ENCODE measurements around the gene KRT2. TPM values are rescaled to one million over a fixed set of nuclear protein-coding genes. Genes with fewer than 3 reads are reported as not detected.

Gene KRT2
- total RNA-seq, 2 experiments from 2014 or later, result not detected

DNA sequence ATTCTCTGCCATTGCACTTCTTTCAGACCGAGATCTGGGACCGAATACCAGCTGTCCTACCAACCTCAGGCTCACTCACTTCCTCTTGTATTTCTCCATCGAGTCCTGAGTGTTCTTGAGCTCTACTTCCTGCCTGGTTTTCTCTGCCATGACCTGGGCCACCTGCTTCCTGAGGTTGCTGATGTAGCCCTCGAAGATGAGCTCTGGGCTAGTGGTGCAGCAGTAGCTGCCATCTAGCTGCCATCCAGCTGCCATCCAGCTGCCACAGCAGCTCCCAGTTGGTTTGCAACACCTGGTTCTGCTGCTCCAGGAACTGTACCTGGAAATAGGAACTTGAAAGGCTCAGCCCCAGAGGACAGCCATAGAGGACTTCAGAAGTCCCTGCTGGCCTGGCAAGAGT lies 18.6 kb downstream of the KRT2 start:
- no peaks in the 10 kb centered on the region for H3K4me1 ChIP-seq (ENCODE audit: insufficient read depth, low read length, poor library complexity, severe bottlenecking)

DNA sequence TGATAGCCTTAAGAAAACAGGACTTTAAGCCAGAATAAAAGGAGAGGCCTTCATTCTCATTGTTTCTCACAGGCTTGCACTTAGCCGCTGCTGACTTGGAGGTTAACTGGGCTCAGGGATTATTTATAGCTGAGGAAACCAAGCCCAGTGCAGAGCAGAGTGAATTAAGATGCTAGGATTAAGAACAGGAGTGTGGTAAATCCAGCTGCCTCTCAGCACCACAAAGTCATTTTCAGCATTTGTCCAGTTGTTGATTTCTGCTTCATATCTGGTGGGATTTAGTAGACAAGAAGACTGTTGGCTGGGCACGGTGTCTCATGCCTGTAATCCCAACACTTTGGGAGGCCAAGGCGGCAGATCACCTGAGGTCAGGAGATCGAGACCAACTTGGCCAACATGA lies 19.4 kb downstream of the KRT2 start:
- intact Hi-C loops (cut with micrococcal nuclease; ENCODE audit: unreplicated experiment), result no loop called here
- TF ChIP-seq, protein P1, sequence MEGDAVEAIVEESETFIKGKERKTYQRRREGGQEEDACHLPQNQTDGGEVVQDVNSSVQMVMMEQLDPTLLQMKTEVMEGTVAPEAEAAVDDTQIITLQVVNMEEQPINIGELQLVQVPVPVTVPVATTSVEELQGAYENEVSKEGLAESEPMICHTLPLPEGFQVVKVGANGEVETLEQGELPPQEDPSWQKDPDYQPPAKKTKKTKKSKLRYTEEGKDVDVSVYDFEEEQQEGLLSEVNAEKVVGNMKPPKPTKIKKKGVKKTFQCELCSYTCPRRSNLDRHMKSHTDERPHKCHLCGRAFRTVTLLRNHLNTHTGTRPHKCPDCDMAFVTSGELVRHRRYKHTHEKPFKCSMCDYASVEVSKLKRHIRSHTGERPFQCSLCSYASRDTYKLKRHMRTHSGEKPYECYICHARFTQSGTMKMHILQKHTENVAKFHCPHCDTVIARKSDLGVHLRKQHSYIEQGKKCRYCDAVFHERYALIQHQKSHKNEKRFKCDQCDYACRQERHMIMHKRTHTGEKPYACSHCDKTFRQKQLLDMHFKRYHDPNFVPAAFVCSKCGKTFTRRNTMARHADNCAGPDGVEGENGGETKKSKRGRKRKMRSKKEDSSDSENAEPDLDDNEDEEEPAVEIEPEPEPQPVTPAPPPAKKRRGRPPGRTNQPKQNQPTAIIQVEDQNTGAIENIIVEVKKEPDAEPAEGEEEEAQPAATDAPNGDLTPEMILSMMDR (conservative IDR thresholded peaks at IDR 0.05; ENCODE audit: low read length), result no peak
- TF ChIP-seq EZH2phosphoT487 (IDR thresholded peaks at IDR 0.05; ENCODE audit: borderline replicate concordance, low read depth, low read length), result no peak
- H2AFZ ChIP-seq (ENCODE audit: low read length), result no peak overlapping the region
- no peak overlapping the region for H3K27ac ChIP-seq (ENCODE audit: low read depth, low read length, poor library complexity, severe bottlenecking)
- BruUV-seq (replicated peaks), result no TSS peak
- H4K20me1 ChIP-seq (ENCODE audit: insufficient read depth, low read length), result no peaks in the 10 kb centered on the region
- no peaks in the 10 kb centered on the region for H3K9me2 ChIP-seq (ENCODE audit: insufficient read depth, low read length)
- H3K4me1 ChIP-seq (ENCODE audit: insufficient read depth, low read length, poor library complexity, severe bottlenecking), result no peaks in the 10 kb centered on the region
- H3K9me3 ChIP-seq (ENCODE audit: low read length), result no peaks in the 10 kb centered on the region
- POLR2A ChIA-PET, result no interaction called here
- no peak overlapping the region for H3K4me3 ChIP-seq (ENCODE audit: low read depth, low read length, poor library complexity, severe bottlenecking)
- CTCF ChIA-PET (ENCODE audit: unreplicated experiment), result no interaction called here
- DNase-seq (ENCODE audit: low spot score), result no peak
- H3K36me3 ChIP-seq (ENCODE audit: insufficient read depth, low read length), result no peaks in the 10 kb centered on the region
- H3K79me2 ChIP-seq (ENCODE audit: insufficient read depth, low read depth, low read length), result no peaks in the 10 kb centered on the region
- H3K4me2 ChIP-seq (ENCODE audit: low read length), result no peak overlapping the region

More for the DNA sequence above, 18.6 kb downstream of the KRT2 start:
- ChIA-PET CTCF (ENCODE audit: unreplicated experiment) (no interaction called here), POLR2A (no interaction called here)
- TF ChIP-seq, protein P1 (conservative IDR thresholded peaks at IDR 0.05; ENCODE audit: low read length), result no peak
- TF ChIP-seq EZH2phosphoT487 (IDR thresholded peaks at IDR 0.05; ENCODE audit: borderline replicate concordance, low read depth, low read length), result no peak
- H3K9me2 ChIP-seq (ENCODE audit: insufficient read depth, low read length), result no peaks in the 10 kb centered on the region
- H3K4me3 ChIP-seq (ENCODE audit: low read depth, low read length, poor library complexity, severe bottlenecking), result no peak overlapping the region
- no peak overlapping the region for H2AFZ ChIP-seq (ENCODE audit: low read length)
- H3K27ac ChIP-seq (ENCODE audit: low read depth, low read length, poor library complexity, severe bottlenecking), result no peak overlapping the region
- H4K20me1 ChIP-seq (ENCODE audit: insufficient read depth, low read length), result no peaks in the 10 kb centered on the region
- H3K36me3 ChIP-seq (ENCODE audit: insufficient read depth, low read length), result no peaks in the 10 kb centered on the region
- DNase-seq (ENCODE audit: low spot score), result peak; percentile 29
- no peak overlapping the region for H3K4me2 ChIP-seq (ENCODE audit: low read length)
- H3K9me3 ChIP-seq (ENCODE audit: low read length), result no peaks in the 10 kb centered on the region
- intact Hi-C loops (cut with micrococcal nuclease; ENCODE audit: unreplicated experiment), result no loop called here
- H3K79me2 ChIP-seq (ENCODE audit: insufficient read depth, low read depth, low read length), result no peaks in the 10 kb centered on the region
- BruUV-seq (replicated peaks), result no TSS peak

DNA sequence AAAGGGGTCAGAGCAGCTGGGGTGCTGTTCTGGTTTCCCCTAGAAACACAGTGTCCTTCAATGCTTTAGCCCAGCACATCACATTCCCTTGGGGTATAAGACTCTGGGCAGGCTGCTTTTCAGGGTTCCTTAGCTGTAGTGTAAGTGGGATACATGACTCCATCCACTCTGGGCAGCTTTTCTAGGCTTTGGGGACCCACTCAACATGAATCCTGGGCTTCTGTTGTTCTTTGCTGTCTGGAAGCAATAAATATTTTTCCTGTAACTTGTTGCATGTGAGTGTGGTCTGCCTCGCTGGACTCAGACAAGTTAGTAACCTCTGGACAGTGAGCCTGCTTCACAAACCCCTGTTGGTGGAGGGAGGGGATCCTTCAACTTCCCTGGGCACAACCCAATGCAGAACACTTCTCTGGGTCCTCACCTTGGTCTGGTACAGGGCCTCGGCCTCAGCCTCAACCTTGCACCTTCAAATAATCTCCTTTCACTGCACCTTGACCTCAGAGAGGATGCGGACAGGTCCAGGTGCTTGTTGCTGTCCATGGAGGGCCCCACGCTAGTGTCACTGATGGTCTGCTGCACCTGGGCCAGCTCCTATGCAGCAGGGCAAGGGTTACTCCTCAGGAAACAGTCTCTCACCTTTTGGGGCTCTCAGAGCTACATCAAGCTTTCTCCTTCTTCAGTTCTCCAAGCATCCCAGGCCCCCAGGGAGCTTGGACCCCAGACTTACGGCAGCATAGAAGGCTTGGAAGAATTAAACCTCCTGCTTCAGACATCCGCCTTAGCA lies 20.1 kb downstream of the KRT2 start:
- intact Hi-C loops (cut with micrococcal nuclease; ENCODE audit: unreplicated experiment), result no loop called here
- ChIA-PET POLR2A (no interaction called here), CTCF (ENCODE audit: unreplicated experiment) (no interaction called here)
- no TSS peak for BruUV-seq (replicated peaks)
- H3K36me3 ChIP-seq (ENCODE audit: insufficient read depth, low read length), result no peaks in the 10 kb centered on the region
- no peak for DNase-seq (ENCODE audit: low spot score)
- H3K9me3 ChIP-seq (ENCODE audit: low read length), result no peaks in the 10 kb centered on the region
- no peak overlapping the region for H3K4me2 ChIP-seq (ENCODE audit: low read length)
- TF ChIP-seq, protein P1 (conservative IDR thresholded peaks at IDR 0.05; ENCODE audit: low read length), result no peak
- no peak for TF ChIP-seq EZH2phosphoT487 (IDR thresholded peaks at IDR 0.05; ENCODE audit: borderline replicate concordance, low read depth, low read length)
- H4K20me1 ChIP-seq (ENCODE audit: insufficient read depth, low read length), result no peaks in the 10 kb centered on the region
- H3K4me3 ChIP-seq (ENCODE audit: low read depth, low read length, poor library complexity, severe bottlenecking), result no peak overlapping the region
- H2AFZ ChIP-seq (ENCODE audit: low read length), result no peak overlapping the region
- H3K9me2 ChIP-seq (ENCODE audit: insufficient read depth, low read length), result no peaks in the 10 kb centered on the region
- no peaks in the 10 kb centered on the region for H3K79me2 ChIP-seq (ENCODE audit: insufficient read depth, low read depth, low read length)
- no peaks in the 10 kb centered on the region for H3K4me1 ChIP-seq (ENCODE audit: insufficient read depth, low read length, poor library complexity, severe bottlenecking)
- no peak overlapping the region for H3K27ac ChIP-seq (ENCODE audit: low read depth, low read length, poor library complexity, severe bottlenecking)

All from OCI-LY7 (cell line).